ENCODE results near the gene RPS5. TPM values are rescaled to one million over a fixed set of nuclear protein-coding genes. Genes with fewer than 3 reads are reported as not detected.

Gene RPS5
- polyA plus RNA-seq, 2 of the 4 experiments (the other 2 are of a cell fraction), result 2,123 to 2,475 TPM

GRCh38 chr19:58417071-58417470 is 30.0 kb downstream of the RPS5 start:
- TF ChIP-seq ZFP36 (IDR thresholded peaks at IDR 0.05; ENCODE audit: borderline replicate concordance, partially characterized antibody) (no peak), FOSB (CRISPR knock-in tag; IDR thresholded peaks at IDR 0.05) (no peak), ESRRA (IDR thresholded peaks at IDR 0.05; ENCODE audit: borderline replicate concordance, low read length) (no peak), PHF8 (IDR thresholded peaks at IDR 0.05; ENCODE audit: borderline replicate concordance, low read depth) (no peak), NFE2L2 (conservative IDR thresholded peaks at IDR 0.05; ENCODE audit: low read length) (no peak), JUNB (IDR thresholded peaks at IDR 0.05) (no peak), SREBF2 (IDR thresholded peaks at IDR 0.05) (no peak), RFX5 (IDR thresholded peaks at IDR 0.05) (no peak), ZC3H11A (IDR thresholded peaks at IDR 0.05) (no peak), CBX2 (IDR thresholded peaks at IDR 0.05; ENCODE audit: borderline replicate concordance, low read depth) (no peak), NPAS2 (CRISPR knock-in tag; IDR thresholded peaks at IDR 0.05; ENCODE audit: borderline replicate concordance) (no peak), MAFK (IDR thresholded peaks at IDR 0.05; ENCODE audit: partially characterized antibody) (no peak), HMGXB4 (CRISPR knock-in tag; IDR thresholded peaks at IDR 0.05; ENCODE audit: borderline replicate concordance) (no peak), EHMT2 (IDR thresholded peaks at IDR 0.05; ENCODE audit: low read depth) (no peak), EHF (CRISPR knock-in tag; IDR thresholded peaks at IDR 0.05) (no peak), JUN (IDR thresholded peaks at IDR 0.05) (no peak)
- 99% methylated on average over 7 of the region's 7 CpGs for WGBS (ENCODE audit: missing lambda C conversion rate)
- Histone ChIP-seq H3K4me3 (no peak overlapping the region), H3K9me3 (peaks cover 62% of the 10 kb centered on the region), H3K4me2 (no peak overlapping the region), H3K4me1 (no peaks in the 10 kb centered on the region), H3K27ac (no peak overlapping the region)
- DNase-seq (ENCODE audit: low read depth in 1 of 2, low spot score in 1 of 2) (no peak), ATAC-seq (no peak), FAIRE-seq (no peak)
- ChIA-PET CTCF (interaction anchor here (0.6 to 1.2 kb wide), 7 partner anchors 8 to 103 kb away, joined by 3 to 4 read pairs (median 3); partner anchors contain the start of genes ZBTB45 and ZNF584), POLR2A (no interaction called here)

GRCh38 chr19:58428617-58429016 is 41.5 kb downstream of the RPS5 start:
- WGBS (ENCODE audit: missing lambda C conversion rate), result 58% methylated on average over 1 of the region's 1 CpG
- Histone ChIP-seq H3K4me1 (no peaks in the 10 kb centered on the region), H3K4me3 (no peak overlapping the region), H3K27ac (no peak overlapping the region), H3K4me2 (no peak overlapping the region), H3K9me3 (peaks cover 64% of the 10 kb centered on the region)
- ChIA-PET POLR2A (no interaction called here), CTCF (interaction anchor here (1.2 kb wide), 1 partner anchor 10 kb away, joined by 3 read pairs; no protein-coding TSS in a partner anchor)
- TF ChIP-seq POLR2AphosphoS2 (conservative IDR thresholded peaks at IDR 0.05; ENCODE audit: low read length), result no peak
- no peak for TF ChIP-seq RAD21 (conservative IDR thresholded peaks at IDR 0.05 in 1 of 2, IDR thresholded peaks at IDR 0.05 in 1 of 2)
- no peak for TF ChIP-seq ELK1 (IDR thresholded peaks at IDR 0.05; ENCODE audit: low read depth, low read length)
- no peak for TF ChIP-seq TP53 (CRISPR knock-in tag; IDR thresholded peaks at IDR 0.05)
- TF ChIP-seq FOXS1 (CRISPR knock-in tag; IDR thresholded peaks at IDR 0.05), result no peak
- no peak for TF ChIP-seq CTCF (IDR thresholded peaks at IDR 0.05)
- no peak for TF ChIP-seq CEBPB (IDR thresholded peaks at IDR 0.05)
- no peak for TF ChIP-seq MAFK (IDR thresholded peaks at IDR 0.05; ENCODE audit: partially characterized antibody)
- TF ChIP-seq HOXB13 (CRISPR knock-in tag; IDR thresholded peaks at IDR 0.05; ENCODE audit: low read depth), result no peak
- TF ChIP-seq RCOR1 (IDR thresholded peaks at IDR 0.05; ENCODE audit: low read depth, low read length), result no peak
- no peak for TF ChIP-seq MAZ (IDR thresholded peaks at IDR 0.05; ENCODE audit: borderline replicate concordance, low read depth, low read length)
- TF ChIP-seq ZC3H11A (IDR thresholded peaks at IDR 0.05), result no peak
- TF ChIP-seq ZSCAN20 (CRISPR knock-in tag; IDR thresholded peaks at IDR 0.05), result no peak
- TF ChIP-seq GATA3 (IDR thresholded peaks at IDR 0.05; ENCODE audit: borderline replicate concordance), result no peak
- no peak for TF ChIP-seq SREBF2 (IDR thresholded peaks at IDR 0.05)
- no peak for TF ChIP-seq CHD4 (IDR thresholded peaks at IDR 0.05; ENCODE audit: borderline replicate concordance)
- TF ChIP-seq HDAC2 (IDR thresholded peaks at IDR 0.05), result no peak
- ATAC-seq (no peak), DNase-seq (ENCODE audit: low read depth in 1 of 2, low spot score in 1 of 2) (no peak), FAIRE-seq (no peak)

All from A549 (cell line).